A673 (cell line): ENCODE measurements around the gene CDKAL1. TPM values are rescaled to one million over a fixed set of nuclear protein-coding genes. Genes with fewer than 3 reads are reported as not detected.
"Not testable (repeated sequence)": the region's sequence is repeated elsewhere in the genome, so short reads cannot be mapped to it uniquely, and the experiment has no call there.

Source experiments
- BruUV-seq: library from RNA; stranded (reverse); fragments of 400-500 nt; replicated peaks from 2 replicates; lab custom pipeline; 2021; lab: Mats Ljungman, UMichigan
- CTCF ChIA-PET: fragments of 300-600 bp; sonication (Branson Sonifier 250); formaldehyde crosslinking; loops from one replicate; lab custom pipeline; 2022; ENCODE audit warnings: antibody characterized with exemption; lab: Charles Lee
- POLR2A ChIA-PET: fragments of 300-600 bp; sonication (Branson Sonifier 250); formaldehyde crosslinking; loops from one replicate; lab custom pipeline; 2022; ENCODE audit warnings: antibody characterized with exemption; ENCODE audit not compliant: low non-redundant PET; lab: Charles Lee
- DNase-seq: peaks from one replicate; pipeline ENCODE4 v3.0.0-alpha.2; 2015; ENCODE audit warnings: low spot score
- H3K27ac ChIP-seq: fragments of 200-600 bp; sonication (generic); 2 replicates; pipeline ENCODE4 v1.5.1; 2016; ENCODE audit warnings: mixed run types, low read depth, mild to moderate bottlenecking, mixed read lengths, antibody characterized with exemption, low read length; ENCODE audit not compliant: poor library complexity, severe bottlenecking
- H3K27me3 ChIP-seq: fragments of 200-600 bp; sonication (generic); replicated peaks from 2 replicates; pipeline ENCODE4 v1.6.1; 2017; ENCODE audit warnings: mixed run types, low read depth, mild to moderate bottlenecking, mixed read lengths, antibody characterized with exemption, low read length; ENCODE audit not compliant: insufficient read depth, poor library complexity
- H3K36me3 ChIP-seq: fragments of 200-600 bp; sonication (generic); 2 replicates; pipeline ENCODE4 v1.6.1; 2016; ENCODE audit warnings: mixed run types, mild to moderate bottlenecking, mixed read lengths, antibody characterized with exemption, low read length; ENCODE audit not compliant: insufficient read depth, poor library complexity, severe bottlenecking
- H3K4me1 ChIP-seq: fragments of 200-600 bp; sonication (generic); 2 replicates; pipeline ENCODE4 v1.6.1; 2017; ENCODE audit warnings: mixed run types, mild to moderate bottlenecking, mixed read lengths, antibody characterized with exemption, low read length; ENCODE audit not compliant: insufficient read depth, poor library complexity, severe bottlenecking
- H3K4me3 ChIP-seq: fragments of 200-600 bp; sonication (generic); 2 replicates; pipeline ENCODE4 v1.5.1; 2016; ENCODE audit warnings: low read depth, mixed run types, mild to moderate bottlenecking, mixed read lengths, low read length; ENCODE audit not compliant: poor library complexity, severe bottlenecking
- H3K9me3 ChIP-seq: fragments of 200-600 bp; sonication (generic); 2 replicates; pipeline ENCODE4 v1.6.1; 2016; ENCODE audit warnings: mixed run types, low read depth, mild to moderate bottlenecking, mixed read lengths, antibody characterized with exemption, low read length; ENCODE audit not compliant: poor library complexity, severe bottlenecking
- CTCF ChIP-seq: fragments of 300-800, 200-600 bp; sonication (generic); conservative IDR thresholded peaks from 2 replicates; pipeline ENCODE4 v1.5.1; 2017; ENCODE audit warnings: low read depth, mild to moderate bottlenecking, antibody characterized with exemption, low read length, moderate library complexity, mixed read lengths
- EZH2 ChIP-seq: fragments of 200-600 bp; sonication (generic); IDR thresholded peaks from 2 replicates; pipeline ENCODE4 v1.6.1; 2017; ENCODE audit warnings: borderline replicate concordance, low read depth, mild to moderate bottlenecking, mixed read lengths, antibody characterized with exemption, low read length; ENCODE audit not compliant: poor library complexity, severe bottlenecking
- intact Hi-C: fragments of 100-400 bp; cut with micrococcal nuclease; formaldehyde crosslinking; loops from one replicate; pipeline ENCODE4 v1.10.0; 2022; ENCODE audit not compliant: unreplicated experiment
- total RNA-seq: library from RNA; stranded (reverse); gene quantifications from 2 replicates; pipeline ENCODE4 v1.2.3, GENCODE V29; 2021

The CDKAL1 gene
- total RNA-seq, 1 experiment from 2014 or later: 35.5 TPM

- DNase-seq: peak; percentile 34
- intact Hi-C loops: no loop called here
- Histone ChIP-seq H3K4me1 (peaks cover 7% of the 10 kb centered on the region), H3K36me3 (no peaks in the 10 kb centered on the region), H3K27me3 (no peaks in the 10 kb centered on the region), H3K4me3 (no peak overlapping the region), H3K27ac (no peak overlapping the region), H3K9me3 (no peaks in the 10 kb centered on the region)
- ChIA-PET CTCF (no interaction called here), POLR2A (no interaction called here)
- TF ChIP-seq EZH2: no peak
- TF ChIP-seq CTCF: no peak
- no TSS peak for BruUV-seq
Observed at GRCh38 chr6:20589266-20589665, 55.0 kb downstream of the CDKAL1 start.

- H3K9me3 ChIP-seq, H3K36me3 ChIP-seq, POLR2A ChIA-PET, H3K27ac ChIP-seq, CTCF ChIA-PET, intact Hi-C loops, H3K4me3 ChIP-seq, BruUV-seq, H3K4me1 ChIP-seq, H3K27me3 ChIP-seq, DNase-seq: not testable (repeated sequence)
Observed at GRCh38 chr6:20590476-20590875, 56.2 kb downstream of the CDKAL1 start.

- BruUV-seq, H3K4me1 ChIP-seq, H3K27ac ChIP-seq, DNase-seq, H3K36me3 ChIP-seq, CTCF ChIA-PET, intact Hi-C loops, H3K4me3 ChIP-seq, H3K27me3 ChIP-seq, POLR2A ChIA-PET, H3K9me3 ChIP-seq: not testable (repeated sequence)
Observed at GRCh38 chr6:20594299-20594853, 60.1 kb downstream of the CDKAL1 start.

- Histone ChIP-seq H3K9me3 (no peaks in the 10 kb centered on the region), H3K27me3 (no peaks in the 10 kb centered on the region), H3K27ac (no peak overlapping the region), H3K36me3 (peaks cover 4% of the 10 kb centered on the region), H3K4me3 (no peak overlapping the region), H3K4me1 (no peaks in the 10 kb centered on the region)
- no peak for TF ChIP-seq EZH2
- no peak for TF ChIP-seq CTCF
- ChIA-PET CTCF (no interaction called here), POLR2A (interaction anchor here (0.6 kb wide), 1 partner anchor 40 kb away, joined by 3 read pairs; no protein-coding TSS in a partner anchor)
- no TSS peak for BruUV-seq
- no peak for DNase-seq
- intact Hi-C loops: no loop called here
Observed at GRCh38 chr6:20599302-20600051, 65.2 kb downstream of the CDKAL1 start.
